Sigmoid colon (tissue), 7 donors: ENCODE results near the gene SCYGR1. TPM values are rescaled to one million over a fixed set of nuclear protein-coding genes. Genes with fewer than 3 reads are reported as not detected.
"Not testable (repeated sequence)": the region's sequence is repeated elsewhere in the genome, so short reads cannot be mapped to it uniquely, and the experiment has no call there.

Experiments used
- DNase-seq: peaks from one replicate; pipeline ENCODE4 v3.0.0-alpha.2; 2019
- H3K27ac ChIP-seq, 4 donors: fragments of 200-600 bp; sonication (generic); one replicate each; pipeline ENCODE4 v1.5.1; 2016 to 2019; ENCODE audit warnings: mild to moderate bottlenecking in 1 of 4
- H3K27me3 ChIP-seq, 3 donors: fragments of 200-600 bp; sonication (generic); one replicate each; pipeline ENCODE4 v1.5.1; 2019; ENCODE audit warnings: mild to moderate bottlenecking in 1 of 3
- H3K36me3 ChIP-seq, 4 donors: fragments of 200-600 bp; sonication (generic); one replicate each; pipeline ENCODE4 v1.5.1; 2016 to 2019
- H3K4me1 ChIP-seq, 4 donors: fragments of 200-600 bp; sonication (generic); one replicate each; pipeline ENCODE4 v1.5.1; 2017 to 2019
- H3K4me3 ChIP-seq, 4 donors: fragments of 200-600 bp; sonication (generic); one replicate each; pipeline ENCODE4 v1.5.1; 2017 to 2019; ENCODE audit warnings: mild to moderate bottlenecking in 2 of 4, moderate library complexity in 1 of 4
- H3K9me3 ChIP-seq, 4 donors: fragments of 200-600 bp in 3 of 4; sonication (generic) in 3 of 4; one replicate each; pipeline versions ENCODE4 v1.5.1 to v1.6.1; 2013 to 2019
- CTCF ChIP-seq, 4 experiments: fragments of 450-650 bp in 3 of 4; fragments of 200-600 bp in 1 of 4; IDR thresholded peaks; one replicate each; pipeline ENCODE4 v1.5.1; 2016 to 2019; ENCODE audit warnings: antibody characterized with exemption in 4 of 4, mild to moderate bottlenecking in 3 of 4, moderate library complexity in 2 of 4
- EP300 ChIP-seq, 4 donors: sonication (generic); formaldehyde crosslinking; IDR thresholded peaks; one replicate each; pipeline ENCODE4 v1.6.1; 2017; ENCODE audit warnings: antibody characterized with exemption in 4 of 4
- POLR2A ChIP-seq, 2 donors: fragments of 450-650 bp; IDR thresholded peaks; one replicate each; pipeline ENCODE4 v1.6.1; 2016; ENCODE audit warnings: antibody characterized with exemption in 2 of 2, mild to moderate bottlenecking in 2 of 2, moderate library complexity in 2 of 2
- POLR2AphosphoS5 ChIP-seq, 4 donors: sonication (generic); formaldehyde crosslinking; IDR thresholded peaks; one replicate each; pipeline ENCODE4 v1.6.1; 2017; ENCODE audit warnings: antibody characterized with exemption in 4 of 4
- WGBS, 2 donors: extraction: QIAGEN DNeasy Blood & Tissue Kit; methylation state at CpG; one replicate each; pipeline ENCODE4 v1.1.7; 2013; 5-methylcytosine and 5-hydroxymethylcytosine counted together
- intact Hi-C: fragments of 100-400 bp; cut with DNase I; formaldehyde crosslinking; loops from one replicate; pipeline ENCODE4 v1.15.1; 2023
- polyA plus RNA-seq, 3 donors: library from polyadenylated mRNA; stranded (reverse); fragments of 200-250 nt; gene quantifications; one replicate each; pipeline ENCODE4 v1.2.3, GENCODE V29; 2013
- total RNA-seq, 4 donors: library from RNA; depleted of rRNA; stranded (reverse); fragments of >200 nt; gene quantifications; one replicate each; pipeline ENCODE4 v1.1.0, GENCODE V29; 2016
- donor health status: healthy with polysubstance abuse.
- donor health status: Bipolar disorder and iron deficiency.
- donor health status: healthy.

SCYGR1 gene
- total and polyA plus RNA-seq, 7 donors: not detected

GRCh38 chr2:227367427-227367795 lies 20.3 kb downstream of the SCYGR1 start:
- Histone ChIP-seq H3K27me3 (no peaks in the 10 kb centered on the region), H3K4me1 (peaks cover 0 to 14% (median 9%) of the 10 kb centered on the region in 4 donors), H3K27ac (peak overlapping the region in 2 of 4 donors; percentile 48 to 54), H3K36me3 (no peaks in the 10 kb centered on the region), H3K4me3 (no peak overlapping the region), H3K9me3 (no peaks in the 10 kb centered on the region)
- DNase-seq: no peak
- 87 to 93% methylated on average over 3 of the region's 3 CpGs for WGBS, 2 donors
- intact Hi-C loops: no loop called here
- TF ChIP-seq POLR2A (IDR thresholded peaks at IDR 0.05): no peak

DNA sequence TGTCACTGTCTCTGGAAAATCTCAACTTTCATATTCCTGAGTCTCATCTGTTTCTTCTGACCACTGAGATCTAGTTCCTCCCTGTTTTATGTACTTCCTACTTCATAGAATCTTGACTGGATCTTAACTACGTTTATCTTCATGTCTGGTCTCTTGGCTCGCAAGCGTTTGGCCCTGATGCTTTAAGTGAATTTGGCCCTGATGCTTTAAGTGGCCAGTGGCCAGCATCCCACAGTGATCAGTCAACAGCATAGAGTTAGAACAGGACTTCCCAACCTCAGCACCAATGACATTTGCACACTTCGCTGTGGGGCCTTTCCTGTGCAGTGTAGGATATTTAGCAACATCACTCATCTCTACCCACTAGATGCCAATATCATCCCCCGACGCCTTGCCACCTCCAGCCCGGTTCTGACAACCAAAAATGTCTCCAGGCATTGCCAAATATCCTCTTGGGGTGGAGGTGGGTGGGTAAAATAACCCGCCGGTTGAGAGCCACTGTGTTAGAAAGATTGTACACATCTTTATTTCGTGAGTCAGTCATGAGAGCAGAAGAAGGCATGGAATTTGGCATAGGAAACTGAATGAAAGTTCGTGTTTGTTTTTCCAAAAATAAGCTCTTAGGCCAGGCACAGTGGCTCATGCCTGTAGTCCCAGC lies 20.9 kb downstream of the SCYGR1 start:
- Histone ChIP-seq H3K27ac (peak overlapping the region in 3 of 4 donors; percentile 17 to 54 (median 48)), H3K9me3 (no peaks in the 10 kb centered on the region), H3K36me3 (no peaks in the 10 kb centered on the region), H3K4me3 (no peak overlapping the region), H3K27me3 (no peaks in the 10 kb centered on the region), H3K4me1 (peaks cover 0 to 14% (median 9%) of the 10 kb centered on the region in 4 donors)
- no peak for TF ChIP-seq POLR2A (IDR thresholded peaks at IDR 0.05)
- no peak for TF ChIP-seq POLR2AphosphoS5 (IDR thresholded peaks at IDR 0.05)
- 77 to 82% methylated on average over 11 of the region's 11 CpGs for WGBS, 2 donors
- intact Hi-C loops: no loop called here
- DNase-seq: peak; percentile 67

DNA sequence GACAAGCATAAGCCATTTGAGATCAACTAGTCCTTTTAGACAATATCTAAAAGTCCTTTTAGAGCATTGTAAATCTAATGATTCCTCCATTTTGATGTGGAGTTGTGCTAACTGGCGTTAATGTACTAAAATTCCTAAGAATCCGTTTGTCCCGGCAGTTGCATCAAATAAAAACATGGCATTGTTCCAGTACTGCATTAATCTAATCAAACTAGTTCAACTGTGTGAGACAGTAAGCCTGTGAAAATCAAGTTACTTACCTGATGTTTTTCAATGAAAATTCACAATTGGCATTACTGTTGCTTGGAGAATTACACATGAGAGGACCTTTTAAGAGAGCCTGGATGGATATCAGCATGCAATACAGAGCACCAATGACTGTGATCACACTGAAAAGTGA lies 21.9 kb downstream of the SCYGR1 start:
- 55 to 60% methylated on average over 3 of the region's 3 CpGs for WGBS, 2 donors
- Histone ChIP-seq H3K36me3 (peaks cover 0 to 1% (median 0%) of the 10 kb centered on the region in 4 donors), H3K27me3 (no peaks in the 10 kb centered on the region), H3K27ac (no peak overlapping the region), H3K9me3 (no peaks in the 10 kb centered on the region), H3K4me1 (peaks cover 0 to 14% (median 9%) of the 10 kb centered on the region in 4 donors), H3K4me3 (no peak overlapping the region)
- TF ChIP-seq POLR2A (IDR thresholded peaks at IDR 0.05) (no peak), CTCF (IDR thresholded peaks at IDR 0.05) (no peak), POLR2AphosphoS5 (IDR thresholded peaks at IDR 0.05) (no peak), EP300 (IDR thresholded peaks at IDR 0.05) (no peak)
- intact Hi-C loops: no loop called here
- DNase-seq: no peak

DNA sequence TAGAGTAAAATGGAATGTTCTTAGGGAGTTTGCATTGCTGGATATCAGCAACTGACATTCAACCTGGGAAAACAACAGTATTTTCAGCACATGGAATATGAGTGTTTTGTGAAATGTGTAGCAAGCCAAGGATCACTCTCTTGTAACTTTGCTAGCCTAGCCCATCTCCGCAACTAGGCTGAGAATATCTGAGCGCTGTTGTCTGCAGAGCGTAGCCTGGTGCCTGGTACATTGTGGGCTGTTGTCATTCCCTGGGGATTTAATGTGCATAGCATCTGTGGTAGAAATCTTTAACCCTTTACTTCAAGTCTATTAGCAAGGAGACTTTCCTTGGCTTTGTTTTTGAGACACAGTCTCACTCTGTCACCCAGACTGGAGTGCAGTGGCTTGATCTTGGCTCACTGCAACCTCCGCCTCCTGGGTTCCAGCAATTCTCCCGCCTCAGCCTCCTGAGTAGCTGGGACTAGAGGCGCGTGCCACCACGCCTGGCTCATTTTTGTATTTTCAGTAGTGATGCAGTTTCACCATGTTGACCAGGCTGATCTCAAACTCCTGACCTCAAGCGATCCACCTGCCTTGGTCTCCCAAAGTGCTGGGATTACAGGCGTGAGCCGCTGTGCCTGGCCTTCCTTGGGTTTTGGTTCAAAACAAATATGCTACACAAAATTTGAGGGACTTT lies 23.0 kb downstream of the SCYGR1 start:
- H3K9me3 ChIP-seq, H3K27me3 ChIP-seq, intact Hi-C loops, H3K27ac ChIP-seq, DNase-seq, H3K4me3 ChIP-seq: not testable (repeated sequence)
- Histone ChIP-seq H3K36me3 (peaks cover 0 to 12% (median 0%) of the 10 kb centered on the region in 4 donors), H3K4me1 (peaks cover 0 to 14% (median 9%) of the 10 kb centered on the region in 4 donors)
- WGBS, 2 donors: 89 to 94% methylated on average over 11 of the region's 11 CpGs

GRCh38 chr2:227363756-227364155 lies 24.0 kb downstream of the SCYGR1 start:
- no peaks in the 10 kb centered on the region for H3K9me3 ChIP-seq
- intact Hi-C loops: no loop called here
- no peak overlapping the region for H3K4me3 ChIP-seq
- H3K27me3 ChIP-seq: no peaks in the 10 kb centered on the region
- H3K27ac ChIP-seq: no peak overlapping the region
- H3K36me3 ChIP-seq: peaks cover 0 to 20% (median under 1%) of the 10 kb centered on the region in 4 donors
- no peak for TF ChIP-seq POLR2AphosphoS5 (IDR thresholded peaks at IDR 0.05)
- TF ChIP-seq CTCF (IDR thresholded peaks at IDR 0.05): no peak
- TF ChIP-seq POLR2A (IDR thresholded peaks at IDR 0.05): no peak
- no peak for TF ChIP-seq EP300 (IDR thresholded peaks at IDR 0.05)
- no peak for DNase-seq
- H3K4me1 ChIP-seq: peaks cover 0 to 14% (median 9%) of the 10 kb centered on the region in 4 donors
- 93 to 95% methylated on average over 6 of the region's 6 CpGs for WGBS, 2 donors

- 74 to 76% methylated on average over 5 of the region's 5 CpGs for WGBS, 2 donors
- no peak overlapping the region for H3K4me3 ChIP-seq
- no peak for TF ChIP-seq POLR2AphosphoS5 (IDR thresholded peaks at IDR 0.05)
- TF ChIP-seq CTCF (IDR thresholded peaks at IDR 0.05): no peak
- TF ChIP-seq EP300 (IDR thresholded peaks at IDR 0.05): no peak
- TF ChIP-seq POLR2A (IDR thresholded peaks at IDR 0.05): no peak
- no peak for DNase-seq
- H3K27me3 ChIP-seq: no peaks in the 10 kb centered on the region
- peaks cover 8 to 54% (median 26%) of the 10 kb centered on the region in 4 donors for H3K36me3 ChIP-seq
- H3K9me3 ChIP-seq: no peaks in the 10 kb centered on the region
- no peaks in the 10 kb centered on the region for H3K4me1 ChIP-seq
- H3K27ac ChIP-seq: no peak overlapping the region
- intact Hi-C loops: no loop called here
Measured at GRCh38 chr2:227360351-227360750, 27.4 kb downstream of the SCYGR1 start.
